Endothelial cell of umbilical vein (primary cell): ENCODE data around the gene ARHGDIA. TPM values are rescaled to one million over a fixed set of nuclear protein-coding genes. Genes with fewer than 3 reads are reported as not detected.
A peak's percentile ranks its signal among the peaks of the same experiment; 100 is the strongest.

Experiments used
- BruUV-seq: library from RNA; stranded (reverse); fragments of 400-500 nt; replicated peaks from 2 replicates; lab custom pipeline; 2021; lab: Mats Ljungman, UMichigan
- CTCF ChIA-PET: fragments of 300-600, 350-600 bp; sonication (Branson Sonifier 250); formaldehyde crosslinking; loops from one replicate; lab custom pipeline; 2021; ENCODE audit warnings: antibody characterized with exemption, inconsistent platforms; lab: Charles Lee
- POLR2A ChIA-PET: fragments of 300-600, 350-600 bp; sonication (Branson Sonifier 250); formaldehyde crosslinking; loops from one replicate; lab custom pipeline; 2021; ENCODE audit warnings: antibody characterized with exemption, inconsistent platforms; lab: Charles Lee
- DNase-seq: peaks from one replicate; pipeline ENCODE4 v3.0.0-alpha.2; 2011; ENCODE audit warnings: low read depth, low spot score
- FAIRE-seq: peaks from 2 replicates; lab custom pipeline; 2011; peaks lifted over from hg19 to GRCh38; lab: Jason Lieb, UNC
- H2AFZ ChIP-seq: 2 replicates; pipeline ENCODE4 v1.6.0; 2012; ENCODE audit warnings: low read depth, low read length, control low read depth, inconsistent platforms
- H3K27ac ChIP-seq: 2 replicates; pipeline ENCODE4 v1.5.1; 2011; ENCODE audit warnings: low read depth, mild to moderate bottlenecking, control low read depth, low read length, moderate library complexity; ENCODE audit not compliant: insufficient read depth
- H3K27me3 ChIP-seq, 2 experiments: 2 replicates each; pipeline versions ENCODE4 v1.6.0 to v1.6.1; 2011; ENCODE audit warnings: low read length in 2 of 2, mixed read lengths in 1 of 2; ENCODE audit not compliant: control insufficient read depth in 2 of 2, insufficient read depth in 2 of 2
- H3K36me3 ChIP-seq, 2 experiments: 2 replicates in 1 of 2; 3 replicates in 1 of 2; pipeline ENCODE4 v1.5.1; 2011; ENCODE audit warnings: low read length in 2 of 2, mild to moderate bottlenecking in 1 of 2, moderate library complexity in 1 of 2; ENCODE audit not compliant: control insufficient read depth in 2 of 2, insufficient read depth in 2 of 2; ENCODE audit errors: extremely low read depth in 1 of 2
- H3K4me1 ChIP-seq: 3 replicates; pipeline ENCODE4 v1.5.1; 2011; ENCODE audit warnings: mild to moderate bottlenecking, low read length; ENCODE audit not compliant: control insufficient read depth, insufficient read depth; ENCODE audit errors: extremely low read depth
- H3K4me2 ChIP-seq: 2 replicates; pipeline ENCODE4 v1.6.1; 2011; ENCODE audit warnings: low read length, control low read depth, mixed read lengths; ENCODE audit not compliant: insufficient read depth
- H3K4me3 ChIP-seq, 3 experiments: fragments of 200-600 bp in 1 of 3; sonication (generic), shearing (Covaris generic) in 1 of 3; replicated peaks in 1 of 3; 2 replicates each; pipeline ENCODE4 v1.5.1; 2011 to 2016; ENCODE audit warnings: control low read depth in 3 of 3, low read length in 3 of 3, mild to moderate bottlenecking in 2 of 3, inconsistent platforms in 1 of 3, low read depth in 1 of 3, moderate library complexity in 1 of 3; ENCODE audit not compliant: insufficient read depth in 1 of 3
- H3K79me2 ChIP-seq: 2 replicates; pipeline ENCODE4 v1.6.0; 2012; ENCODE audit warnings: low read length, inconsistent platforms; ENCODE audit not compliant: control insufficient read depth, insufficient read depth
- H3K9ac ChIP-seq: replicated peaks from 2 replicates; pipeline ENCODE3; 2011; ENCODE audit warnings: low read length, control low read depth; ENCODE audit not compliant: insufficient read depth; ENCODE audit errors: extremely low read depth
- H3K9me1 ChIP-seq: replicated peaks from 3 replicates; pipeline ENCODE4 v1.6.0; 2011; ENCODE audit warnings: mild to moderate bottlenecking, low read length; ENCODE audit not compliant: control insufficient read depth, insufficient read depth; ENCODE audit errors: extremely low read depth
- H3K9me3 ChIP-seq: replicated peaks from 2 replicates; pipeline ENCODE4 v1.5.1; 2012; ENCODE audit warnings: low read length, inconsistent platforms; ENCODE audit not compliant: control insufficient read depth, insufficient read depth
- H4K20me1 ChIP-seq: replicated peaks from 2 replicates; pipeline ENCODE3; 2011; ENCODE audit warnings: mild to moderate bottlenecking, low read length; ENCODE audit not compliant: control insufficient read depth, insufficient read depth; ENCODE audit errors: extremely low read depth
- EZH2 ChIP-seq: IDR thresholded peaks from 2 replicates; pipeline ENCODE4 v1.6.1; 2012; ENCODE audit warnings: borderline replicate concordance, low read depth, mild to moderate bottlenecking, moderate library complexity, low read length, inconsistent platforms; ENCODE audit not compliant: severe bottlenecking
- FOS ChIP-seq: IDR thresholded peaks from 2 replicates; pipeline ENCODE4 v1.6.1; 2011; ENCODE audit warnings: mild to moderate bottlenecking, low read length, moderate library complexity, borderline replicate concordance; ENCODE audit not compliant: insufficient read depth
- GATA2 ChIP-seq: IDR thresholded peaks from 2 replicates; pipeline ENCODE4 v1.7.0; 2011; ENCODE audit warnings: low read depth, mild to moderate bottlenecking, moderate library complexity, mixed read lengths, low read length; ENCODE audit not compliant: insufficient read length, insufficient read depth
- JUN ChIP-seq: IDR thresholded peaks from 2 replicates; pipeline ENCODE4 v1.6.1; 2011; ENCODE audit warnings: borderline replicate concordance, low read depth; ENCODE audit not compliant: insufficient read length, insufficient read depth
- MYC ChIP-seq: IDR thresholded peaks from one replicate; pipeline ENCODE4 v1.6.1; 2011; ENCODE audit warnings: mild to moderate bottlenecking, low read depth, low read length
- POLR2A ChIP-seq: IDR thresholded peaks from 2 replicates; pipeline ENCODE4 v1.6.1; 2012; ENCODE audit warnings: low read depth, mild to moderate bottlenecking, control low read depth, low read length
- POLR2AphosphoS5 ChIP-seq: IDR thresholded peaks from 2 replicates; pipeline ENCODE4 v1.6.1; 2012; ENCODE audit warnings: low read depth, mild to moderate bottlenecking, control low read depth, low read length, moderate library complexity; ENCODE audit not compliant: insufficient read depth
- dilution Hi-C: fragments of 300-500 bp; cut with MboI; formaldehyde crosslinking; loops from one replicate; pipeline ENCODE4 v1.15.0; 2019; ENCODE audit warnings: low sequenced_read_pairs; ENCODE audit not compliant: extremely low pct_ligation_motif_present
- intact Hi-C: fragments of 100-400 bp; cut with micrococcal nuclease; formaldehyde crosslinking; loops from one replicate; pipeline ENCODE4 v1.10.0; 2022
- polyA plus RNA-seq, 4 experiments: library from polyadenylated mRNA; depleted of rRNA in 3 of 4; stranded (reverse) in 3 of 4; unstranded in 1 of 4; fragments of >200 nt; gene quantifications; 2 replicates each; pipeline versions ENCODE4 v1.2.1 to v1.2.3, GENCODE V29; 2011 to 2012; ENCODE audit warnings: missing spikeins in 1 of 4
- total RNA-seq: library from RNA; stranded (reverse); gene quantifications from 2 replicates; pipeline ENCODE4 v1.2.3, GENCODE V29; 2021
- TF ChIP-seq, protein P1 (sequence below), 2 donors: IDR thresholded peaks; 1 replicate in 1 of 2; 2 replicates in 1 of 2; pipeline ENCODE4 v1.5.1; 2011; ENCODE audit warnings: low read length in 2 of 2, mild to moderate bottlenecking in 2 of 2, moderate library complexity in 2 of 2, control low read depth in 1 of 2, inconsistent platforms in 1 of 2, low read depth in 1 of 2; ENCODE audit not compliant: insufficient read depth in 1 of 2; ENCODE audit errors: extremely low read depth in 1 of 2
- TF ChIP-seq, protein P2 (sequence below): IDR thresholded peaks from 2 replicates; pipeline ENCODE4 v1.6.1; 2011; ENCODE audit not compliant: insufficient read depth, insufficient read length

Gene ARHGDIA
- total and polyA plus RNA-seq, 2 donors (not counting 3 experiments of a cell fraction or from before 2014, with no cell fraction given): 358 to 645 TPM

DNA sequence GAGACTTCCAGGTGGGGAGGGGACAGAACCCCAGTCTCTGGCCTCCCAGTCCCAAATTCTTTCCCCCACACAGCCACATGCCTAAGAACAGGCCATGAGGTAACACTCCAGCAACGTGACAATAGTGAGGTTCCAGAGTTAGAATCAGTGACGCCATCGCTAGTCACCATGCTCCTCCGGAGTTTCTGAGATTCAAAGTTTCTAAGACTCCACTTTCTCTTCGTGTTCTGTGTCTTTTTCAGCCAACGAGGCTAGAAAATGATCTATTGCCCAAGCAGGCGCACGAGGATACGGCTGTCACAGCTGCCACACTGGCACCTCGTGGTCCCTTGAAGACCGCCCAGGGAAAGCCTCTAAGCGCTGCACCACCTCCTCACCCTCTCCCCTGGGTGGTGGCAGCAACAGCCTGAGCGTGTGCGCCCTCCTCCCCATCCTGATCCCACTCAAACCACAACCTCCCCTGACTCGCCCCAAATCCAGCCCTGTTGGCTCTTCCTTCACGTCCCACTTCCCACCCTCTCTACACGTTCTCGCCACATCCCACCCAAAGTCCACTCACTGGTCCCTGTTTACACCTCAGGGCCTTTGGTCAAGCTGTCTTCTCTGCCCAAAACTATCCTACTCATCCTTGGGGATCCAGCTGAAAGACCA, 39.1 kb downstream of the ARHGDIA start:
- dilution Hi-C loops (no loop called here), intact Hi-C loops (no loop called here)
- no TSS peak for BruUV-seq
- Histone ChIP-seq H3K9ac (peak overlapping the region; percentile 85), H3K4me2 (peak overlapping the region; percentile 61), H3K27me3 (no peaks in the 10 kb centered on the region), H3K4me3 (peak overlapping the region; percentile 59 to 72 (median 68)), H3K4me1 (peaks cover 11% of the 10 kb centered on the region), H4K20me1 (no peaks in the 10 kb centered on the region), H3K9me3 (no peaks in the 10 kb centered on the region), H3K9me1 (no peaks in the 10 kb centered on the region), H3K36me3 (peaks cover 0 to 1% of the 10 kb centered on the region in 2 experiments), H3K27ac (peak overlapping the region; percentile 40), H2AFZ (peak overlapping the region; percentile 80), H3K79me2 (peaks cover 9% of the 10 kb centered on the region)
- ChIA-PET CTCF (interaction anchor here (2.5 kb wide), 1 partner anchor 11 kb away, joined by 20 read pairs; no protein-coding TSS in a partner anchor), POLR2A (no interaction called here)
- no peak for FAIRE-seq
- TF ChIP-seq GATA2 (no peak), JUN (no peak), FOS (no peak), POLR2AphosphoS5 (no peak), MYC (no peak), POLR2A (no peak), EZH2 (no peak)
- TF ChIP-seq, protein P1, sequence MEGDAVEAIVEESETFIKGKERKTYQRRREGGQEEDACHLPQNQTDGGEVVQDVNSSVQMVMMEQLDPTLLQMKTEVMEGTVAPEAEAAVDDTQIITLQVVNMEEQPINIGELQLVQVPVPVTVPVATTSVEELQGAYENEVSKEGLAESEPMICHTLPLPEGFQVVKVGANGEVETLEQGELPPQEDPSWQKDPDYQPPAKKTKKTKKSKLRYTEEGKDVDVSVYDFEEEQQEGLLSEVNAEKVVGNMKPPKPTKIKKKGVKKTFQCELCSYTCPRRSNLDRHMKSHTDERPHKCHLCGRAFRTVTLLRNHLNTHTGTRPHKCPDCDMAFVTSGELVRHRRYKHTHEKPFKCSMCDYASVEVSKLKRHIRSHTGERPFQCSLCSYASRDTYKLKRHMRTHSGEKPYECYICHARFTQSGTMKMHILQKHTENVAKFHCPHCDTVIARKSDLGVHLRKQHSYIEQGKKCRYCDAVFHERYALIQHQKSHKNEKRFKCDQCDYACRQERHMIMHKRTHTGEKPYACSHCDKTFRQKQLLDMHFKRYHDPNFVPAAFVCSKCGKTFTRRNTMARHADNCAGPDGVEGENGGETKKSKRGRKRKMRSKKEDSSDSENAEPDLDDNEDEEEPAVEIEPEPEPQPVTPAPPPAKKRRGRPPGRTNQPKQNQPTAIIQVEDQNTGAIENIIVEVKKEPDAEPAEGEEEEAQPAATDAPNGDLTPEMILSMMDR (IDR thresholded peaks at IDR 0.05; ENCODE audit: extremely low read depth in 1 of 2, insufficient read depth in 1 of 2, low read depth in 1 of 2, low read length in 2 of 2): no peak
- TF ChIP-seq, protein P2, sequence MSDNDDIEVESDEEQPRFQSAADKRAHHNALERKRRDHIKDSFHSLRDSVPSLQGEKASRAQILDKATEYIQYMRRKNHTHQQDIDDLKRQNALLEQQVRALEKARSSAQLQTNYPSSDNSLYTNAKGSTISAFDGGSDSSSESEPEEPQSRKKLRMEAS: no peak
- DNase-seq: no peak
